H7 (cell line): ENCODE data around the gene IL12RB2. TPM values are rescaled to one million over a fixed set of nuclear protein-coding genes. Genes with fewer than 3 reads are reported as not detected.

ENCODE experiments used
- DNase-seq: peaks from one replicate; pipeline ENCODE4 v3.0.0; 2012
- H3K27me3 ChIP-seq: 2 replicates; pipeline ENCODE4 v1.6.0; 2011; ENCODE audit warnings: mild to moderate bottlenecking, low read length; ENCODE audit not compliant: control insufficient read depth, insufficient read depth
- H3K36me3 ChIP-seq: replicated peaks from 2 replicates; pipeline ENCODE4 v1.5.1; 2011; ENCODE audit warnings: low read length; ENCODE audit not compliant: control insufficient read depth, insufficient read depth
- H3K4me3 ChIP-seq: 2 replicates; pipeline ENCODE4 v1.5.1; 2011; ENCODE audit warnings: low read depth, mild to moderate bottlenecking, control low read depth, low read length, moderate library complexity; ENCODE audit not compliant: insufficient read depth
- total RNA-seq: library from RNA; depleted of rRNA; stranded (reverse); fragments of >200 nt; shearing (Covaris generic); gene quantifications from 2 replicates; pipeline ENCODE4 v1.2.3, GENCODE V29; 2014

IL12RB2 gene
- total RNA-seq, 1 experiment from 2014 or later, result 0.45 TPM

- Histone ChIP-seq H3K4me3 (no peak overlapping the region), H3K27me3 (no peaks in the 10 kb centered on the region; the same call in 1 of the 2 replicates), H3K36me3 (no peaks in the 10 kb centered on the region)
- peak; percentile 25 for DNase-seq
Observed at GRCh38 chr1:67298762-67299161, 8.9 kb upstream of the IL12RB2 start.

- no peaks in the 10 kb centered on the region for H3K36me3 ChIP-seq
- H3K27me3 ChIP-seq, result no peaks in the 10 kb centered on the region
- no peak overlapping the region for H3K4me3 ChIP-seq
- no peak for DNase-seq
Observed at GRCh38 chr1:67299296-67299695, 8.4 kb upstream of the IL12RB2 start.

GRCh38 chr1:67300561-67300960 lies 7.1 kb upstream of the IL12RB2 start:
- H3K36me3 ChIP-seq, result no peaks in the 10 kb centered on the region
- H3K27me3 ChIP-seq, result no peaks in the 10 kb centered on the region
- no peak for DNase-seq
- no peak overlapping the region for H3K4me3 ChIP-seq

GRCh38 chr1:67304023-67304422 lies 3.6 kb upstream of the IL12RB2 start:
- Histone ChIP-seq H3K27me3 (peaks cover 28% of the 10 kb centered on the region), H3K4me3 (no peak overlapping the region), H3K36me3 (no peaks in the 10 kb centered on the region)
- DNase-seq, result no peak

GRCh38 chr1:67306547-67306946 lies 1.1 kb upstream of the IL12RB2 start:
- peaks cover 32% of the 10 kb centered on the region for H3K27me3 ChIP-seq
- no peak overlapping the region for H3K4me3 ChIP-seq
- no peaks in the 10 kb centered on the region for H3K36me3 ChIP-seq
- no peak for DNase-seq

GRCh38 chr1:67308136-67308535 lies 463 bp downstream of the IL12RB2 start:
- peak; percentile 67 for DNase-seq
- no peaks in the 10 kb centered on the region for H3K36me3 ChIP-seq
- peaks cover 32% of the 10 kb centered on the region for H3K27me3 ChIP-seq
- peak overlapping the region; percentile 58 for H3K4me3 ChIP-seq

GRCh38 chr1:67312615-67313014 lies 4.9 kb downstream of the IL12RB2 start:
- H3K36me3 ChIP-seq, result no peaks in the 10 kb centered on the region
- DNase-seq, result no peak
- H3K4me3 ChIP-seq, result no peak overlapping the region
- H3K27me3 ChIP-seq, result peaks cover 16% of the 10 kb centered on the region

GRCh38 chr1:67313934-67314671 lies 6.4 kb downstream of the IL12RB2 start:
- peaks cover 5% of the 10 kb centered on the region; the same call in 1 of the 2 replicates for H3K27me3 ChIP-seq
- no peak for DNase-seq
- no peaks in the 10 kb centered on the region for H3K36me3 ChIP-seq
- H3K4me3 ChIP-seq, result no peak overlapping the region

- DNase-seq, result peak; percentile 63
- H3K36me3 ChIP-seq, result no peaks in the 10 kb centered on the region
- H3K4me3 ChIP-seq, result no peak overlapping the region
- H3K27me3 ChIP-seq, result peaks cover 2% of the 10 kb centered on the region; the same call in 1 of the 2 replicates
Observed at GRCh38 chr1:67314696-67315095, 7.0 kb downstream of the IL12RB2 start.

GRCh38 chr1:67316180-67316902 lies 8.7 kb downstream of the IL12RB2 start:
- Histone ChIP-seq H3K27me3 (peaks cover 2% of the 10 kb centered on the region; the same call in 1 of the 2 replicates), H3K36me3 (no peaks in the 10 kb centered on the region), H3K4me3 (no peak overlapping the region)
- DNase-seq, result no peak

- no peak for DNase-seq
- H3K36me3 ChIP-seq, result no peaks in the 10 kb centered on the region
- peaks cover 2% of the 10 kb centered on the region; the same call in 1 of the 2 replicates for H3K27me3 ChIP-seq
- H3K4me3 ChIP-seq, result no peak overlapping the region
Observed at GRCh38 chr1:67316918-67317317, 9.2 kb downstream of the IL12RB2 start.

- Histone ChIP-seq H3K4me3 (no peak overlapping the region), H3K36me3 (no peaks in the 10 kb centered on the region), H3K27me3 (peaks cover 2% of the 10 kb centered on the region; the same call in 1 of the 2 replicates)
- DNase-seq, result no peak
Observed at GRCh38 chr1:67317803-67318202, 10.1 kb downstream of the IL12RB2 start.

GRCh38 chr1:67322442-67322841 lies 14.8 kb downstream of the IL12RB2 start:
- DNase-seq, result no peak
- no peaks in the 10 kb centered on the region for H3K27me3 ChIP-seq
- no peaks in the 10 kb centered on the region for H3K36me3 ChIP-seq

GRCh38 chr1:67323087-67323486 lies 15.4 kb downstream of the IL12RB2 start:
- no peaks in the 10 kb centered on the region for H3K36me3 ChIP-seq
- no peak for DNase-seq
- no peak overlapping the region for H3K4me3 ChIP-seq
- no peaks in the 10 kb centered on the region for H3K27me3 ChIP-seq

More at GRCh38 chr1:67322442-67322841, 14.8 kb downstream of the IL12RB2 start:
- H3K4me3 ChIP-seq, result no peak overlapping the region

- H3K27me3 ChIP-seq, result no peaks in the 10 kb centered on the region; the same call in 1 of the 2 replicates
- no peaks in the 10 kb centered on the region for H3K36me3 ChIP-seq
- H3K4me3 ChIP-seq, result no peak overlapping the region
- no peak for DNase-seq
Observed at GRCh38 chr1:67324068-67324467, 16.4 kb downstream of the IL12RB2 start.
